ENCODE data around the gene ALPI.

The ALPI gene

GRCh38 chr2:232503809-232504323, 47.9 kb downstream of the ALPI start:
- no peak for DNase-seq

- DNase-seq, result no peak
Measured at GRCh38 chr2:232504438-232504837, 48.5 kb downstream of the ALPI start.

- DNase-seq, result no peak
Measured at GRCh38 chr2:232505856-232506255, 49.9 kb downstream of the ALPI start.

GRCh38 chr2:232506709-232507108, 50.8 kb downstream of the ALPI start:
- no peak for DNase-seq

- DNase-seq, result no peak
Measured at GRCh38 chr2:232508251-232508650, 52.3 kb downstream of the ALPI start.

Measured in NCI-H774 (cell line).